Measurements from ENCODE around the gene CKAP4. TPM values are rescaled to one million over a fixed set of nuclear protein-coding genes. Genes with fewer than 3 reads are reported as not detected.

CKAP4 gene
- total and polyA plus RNA-seq, 12 donors = 12.9 to 63.2 (median 45.5) TPM

DNA sequence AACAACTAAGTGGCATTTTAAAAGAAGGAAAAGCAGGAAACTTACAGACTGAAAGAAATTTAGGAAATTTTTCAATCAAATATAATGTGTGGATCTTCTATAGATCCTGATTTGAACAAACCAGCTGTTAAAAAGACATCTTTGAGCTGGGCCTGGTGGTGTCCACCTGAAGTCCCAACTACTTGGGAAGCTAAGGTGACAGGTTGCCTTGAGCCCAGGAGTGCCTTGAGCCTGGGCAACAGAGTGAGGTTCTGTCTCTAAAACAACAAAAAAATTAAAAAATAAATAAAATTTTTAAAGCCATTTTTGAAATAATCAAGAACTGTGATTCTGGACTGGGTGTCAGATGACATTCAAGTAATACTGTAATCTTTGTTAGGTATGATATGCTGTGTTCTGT is 7.0 kb downstream of the CKAP4 start:
- TF ChIP-seq, protein P1, sequence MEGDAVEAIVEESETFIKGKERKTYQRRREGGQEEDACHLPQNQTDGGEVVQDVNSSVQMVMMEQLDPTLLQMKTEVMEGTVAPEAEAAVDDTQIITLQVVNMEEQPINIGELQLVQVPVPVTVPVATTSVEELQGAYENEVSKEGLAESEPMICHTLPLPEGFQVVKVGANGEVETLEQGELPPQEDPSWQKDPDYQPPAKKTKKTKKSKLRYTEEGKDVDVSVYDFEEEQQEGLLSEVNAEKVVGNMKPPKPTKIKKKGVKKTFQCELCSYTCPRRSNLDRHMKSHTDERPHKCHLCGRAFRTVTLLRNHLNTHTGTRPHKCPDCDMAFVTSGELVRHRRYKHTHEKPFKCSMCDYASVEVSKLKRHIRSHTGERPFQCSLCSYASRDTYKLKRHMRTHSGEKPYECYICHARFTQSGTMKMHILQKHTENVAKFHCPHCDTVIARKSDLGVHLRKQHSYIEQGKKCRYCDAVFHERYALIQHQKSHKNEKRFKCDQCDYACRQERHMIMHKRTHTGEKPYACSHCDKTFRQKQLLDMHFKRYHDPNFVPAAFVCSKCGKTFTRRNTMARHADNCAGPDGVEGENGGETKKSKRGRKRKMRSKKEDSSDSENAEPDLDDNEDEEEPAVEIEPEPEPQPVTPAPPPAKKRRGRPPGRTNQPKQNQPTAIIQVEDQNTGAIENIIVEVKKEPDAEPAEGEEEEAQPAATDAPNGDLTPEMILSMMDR (IDR thresholded peaks at IDR 0.05) = no peak
- Histone ChIP-seq H3K27ac (no peak overlapping the region), H3K9me3 (no peaks in the 10 kb centered on the region), H3K4me3 (no peak overlapping the region), H3K36me3 (peaks cover 0 to 68% (median 15%) of the 10 kb centered on the region in 9 donors), H3K27me3 (no peaks in the 10 kb centered on the region), H3K4me1 (peaks cover 12 to 60% (median 33%) of the 10 kb centered on the region in 9 donors)
- no peak for ATAC-seq
- intact Hi-C loops (cut with DNase I) = loop anchor here in 1 of 10 donors (10.0 kb wide), 1 partner anchor 64 kb away; the partner anchor contains the start of gene TCP11L2
- DNase-seq = no peak

DNA sequence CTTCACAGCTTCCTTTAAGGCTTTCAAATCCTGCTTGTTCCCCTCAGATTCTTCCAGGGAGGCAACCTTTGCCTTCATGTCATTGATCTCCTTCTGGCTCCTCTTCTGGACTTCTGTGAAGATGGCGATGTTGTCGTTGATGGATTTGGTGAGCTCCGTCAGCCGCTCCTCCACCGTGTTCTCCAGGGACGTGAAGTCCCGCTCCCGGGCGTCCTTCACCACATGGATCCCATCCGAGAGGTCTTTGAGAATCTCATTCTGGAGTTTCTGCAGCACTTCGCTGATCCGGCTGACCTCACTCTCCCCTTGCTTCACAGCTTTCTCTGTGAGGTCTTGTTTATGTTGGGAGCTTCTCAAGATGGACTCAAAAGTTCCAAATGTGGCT is 7.9 kb downstream of the CKAP4 start:
- H3K4me1 ChIP-seq = peaks cover 6 to 51% (median 24%) of the 10 kb centered on the region in 9 donors
- ATAC-seq (no peak), DNase-seq (no peak)
- TF ChIP-seq, protein P1 (IDR thresholded peaks at IDR 0.05) = no peak
- WGBS, 2 donors = 94 to 98% methylated on average over 12 of the region's 12 CpGs
- no peaks in the 10 kb centered on the region for H3K9me3 ChIP-seq
- H3K27ac ChIP-seq = peak overlapping the region in 2 of 10 donors; percentile 50 to 78
- H3K27me3 ChIP-seq = no peaks in the 10 kb centered on the region
- H3K36me3 ChIP-seq = peaks cover 0 to 68% (median 15%) of the 10 kb centered on the region in 9 donors
- no peak overlapping the region for H3K4me3 ChIP-seq
- intact Hi-C loops (cut with DNase I) = loop anchor here in 2 of 10 donors (5.0 to 10.0 kb wide), 2 partner anchors 65 to 102 kb away; partner anchors contain the start of gene TCP11L2 (in 1 of the 2)

DNA sequence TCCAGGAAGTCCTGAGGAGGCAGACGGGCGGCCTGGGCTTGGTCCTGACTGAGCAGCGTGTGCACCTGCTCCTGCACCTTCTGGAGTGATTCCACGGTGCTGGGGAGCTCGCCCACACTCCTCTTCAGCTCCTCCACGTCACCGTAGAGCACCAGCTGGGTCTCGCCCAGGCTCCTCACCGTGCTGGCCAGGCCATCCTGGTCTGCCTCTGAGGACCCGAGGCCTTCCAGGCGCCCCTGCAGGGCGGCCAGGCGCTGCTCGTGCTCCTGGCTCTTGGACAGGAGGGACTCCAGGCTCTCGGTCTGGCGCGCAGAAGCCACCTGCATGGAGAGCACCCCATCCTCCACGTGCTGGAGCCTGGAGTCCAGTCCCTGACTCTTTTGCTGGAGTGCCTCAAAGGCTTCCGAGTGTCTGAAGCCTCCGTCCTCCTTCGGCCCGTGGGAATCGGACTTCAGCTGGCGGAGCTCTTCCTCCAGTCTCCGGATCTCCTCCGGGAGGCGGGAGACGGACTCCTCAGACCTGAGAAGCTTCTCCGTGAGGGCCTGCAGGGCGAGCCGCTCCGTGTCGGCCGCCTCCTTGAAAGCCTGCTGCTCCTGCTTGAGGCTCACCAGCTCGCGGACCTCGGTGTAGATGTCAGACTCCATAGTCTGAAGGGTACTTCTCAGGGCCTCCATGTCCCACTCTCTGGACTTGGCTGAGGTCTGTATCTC is 8.4 kb downstream of the CKAP4 start:
- peak overlapping the region in 9 of 10 donors; percentile 12 to 82 (median 76) for H3K27ac ChIP-seq

DNA sequence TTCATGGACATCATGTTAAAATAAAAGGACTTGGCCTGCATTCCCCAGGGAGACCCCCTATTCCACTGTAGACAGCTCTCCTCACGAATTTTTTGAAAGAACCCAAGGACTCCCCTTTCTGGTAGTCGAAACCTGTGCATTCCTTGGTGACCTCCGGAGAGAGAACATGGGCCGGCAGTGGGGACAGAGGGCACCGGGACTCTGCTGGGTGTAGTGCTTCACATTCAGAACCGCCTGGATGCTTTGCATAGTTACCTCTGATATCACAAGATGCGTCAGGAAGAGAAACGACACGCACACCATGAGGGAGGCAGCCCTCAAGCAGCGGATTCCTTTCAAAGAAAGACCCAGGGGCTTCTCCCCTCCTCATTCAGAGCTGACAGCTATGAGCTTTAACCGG is 9.7 kb downstream of the CKAP4 start:
- Histone ChIP-seq H3K27me3 (no peaks in the 10 kb centered on the region), H3K4me3 (no peak overlapping the region), H3K27ac (peak overlapping the region in 9 of 10 donors; percentile 33 to 82 (median 76)), H3K36me3 (peaks cover 0 to 56% (median 15%) of the 10 kb centered on the region in 9 donors), H3K9me3 (no peaks in the 10 kb centered on the region), H3K4me1 (peaks cover 0 to 33% (median 12%) of the 10 kb centered on the region in 9 donors)
- no peak for DNase-seq
- TF ChIP-seq, protein P1 (IDR thresholded peaks at IDR 0.05) = no peak
- 41 to 58% methylated on average over 11 of the region's 11 CpGs for WGBS, 2 donors
- peak; percentile 69 to 92 (median 84) for ATAC-seq
- intact Hi-C loops (cut with DNase I) = loop anchor here in 2 of 10 donors (5.0 kb wide), 1 partner anchor 104 kb away; no protein-coding TSS in a partner anchor

More for the DNA sequence above, 8.4 kb downstream of the CKAP4 start:
- peak in 6 of 8 donors; percentile 6 to 57 (median 23) for ATAC-seq
- no peaks in the 10 kb centered on the region for H3K27me3 ChIP-seq
- TF ChIP-seq, protein P1 (IDR thresholded peaks at IDR 0.05) = no peak
- H3K4me1 ChIP-seq = peaks cover 3 to 46% (median 19%) of the 10 kb centered on the region in 9 donors
- intact Hi-C loops (cut with DNase I) = loop anchor here in 2 of 10 donors (5.0 kb wide), 1 partner anchor 103 kb away; no protein-coding TSS in a partner anchor
- no peak for DNase-seq
- 83 to 87% methylated on average over 37 of the region's 37 CpGs for WGBS, 2 donors
- peaks cover 0 to 68% (median 15%) of the 10 kb centered on the region in 9 donors for H3K36me3 ChIP-seq
- no peaks in the 10 kb centered on the region for H3K9me3 ChIP-seq
- H3K4me3 ChIP-seq = no peak overlapping the region

All from heart right ventricle (tissue), 16 donors.